Stimulated activated naive CD8-positive, alpha-beta T cell treated with anti-CD3 and anti-CD28 coated beads, Interleukin-15, Interleukin-2, amounts not matched to agents 100 U/mL and 50 U/mL, for 24 hours (primary cell): Measurements from ENCODE around the gene CSNK1G2.

Source experiments
- ATAC-seq: fragments of 150-1000 bp; cut with Tn5 transposase; one replicate; pipeline ENCODE4 v1.10.0; 2021
- DNase-seq: peaks from one replicate; pipeline ENCODE4 v3.0.0; 2021

The CSNK1G2 gene

GRCh38 chr19:2018752-2019151 is 77.8 kb downstream of the CSNK1G2 start:
- ATAC-seq = no peak
- no peak for DNase-seq

GRCh38 chr19:2021453-2022140 is 80.6 kb downstream of the CSNK1G2 start:
- no peak for ATAC-seq
- no peak for DNase-seq

- no peak for ATAC-seq
- no peak for DNase-seq
Measured at GRCh38 chr19:2022289-2022688, 81.3 kb downstream of the CSNK1G2 start.

- no peak for ATAC-seq
- no peak for DNase-seq
Measured at GRCh38 chr19:2026770-2027169, 85.8 kb downstream of the CSNK1G2 start.

GRCh38 chr19:2027361-2027760 is 86.4 kb downstream of the CSNK1G2 start:
- no peak for DNase-seq
- no peak for ATAC-seq
